HG03097 (cell line): ENCODE data around the gene UBR2.
"Not testable (repeated sequence)": the region's sequence is repeated elsewhere in the genome, so short reads cannot be mapped to it uniquely, and the experiment has no call there.

Experiments used
- ATAC-seq: cut with Tn5 transposase; IDR thresholded peaks from one replicate; pipeline ENCODE4 v1.9.1; 2021; ENCODE audit not compliant: unreplicated experiment, low FRiP score

UBR2 gene

DNA sequence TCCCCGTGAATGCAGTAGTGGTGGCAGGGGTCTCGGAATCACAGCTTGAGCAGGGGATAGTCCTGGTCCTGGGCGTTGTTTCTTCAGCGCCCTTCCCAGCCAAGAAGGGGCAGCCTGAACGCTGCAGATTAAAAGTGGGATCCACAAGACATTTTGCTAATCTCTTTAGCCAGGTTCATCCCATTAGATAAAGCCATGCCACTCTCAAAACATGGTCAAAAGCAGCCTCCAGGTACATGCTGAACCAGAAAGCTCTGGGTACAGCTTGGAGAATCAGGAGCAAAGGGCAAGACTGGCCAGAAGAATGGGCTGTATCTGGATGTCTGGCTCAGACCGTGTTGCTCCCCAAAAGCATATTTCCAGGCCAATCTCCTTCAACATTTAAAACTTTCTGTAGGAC, 158.7 kb downstream of the UBR2 start, which contains the start of gene PRPH2:
TSS of gene PRPH2 (minus strand) at position 101 of the 400 bp plus-strand sequence. CDS start 263 bp downstream, outside the sequence.
- ATAC-seq: no peak

DNA sequence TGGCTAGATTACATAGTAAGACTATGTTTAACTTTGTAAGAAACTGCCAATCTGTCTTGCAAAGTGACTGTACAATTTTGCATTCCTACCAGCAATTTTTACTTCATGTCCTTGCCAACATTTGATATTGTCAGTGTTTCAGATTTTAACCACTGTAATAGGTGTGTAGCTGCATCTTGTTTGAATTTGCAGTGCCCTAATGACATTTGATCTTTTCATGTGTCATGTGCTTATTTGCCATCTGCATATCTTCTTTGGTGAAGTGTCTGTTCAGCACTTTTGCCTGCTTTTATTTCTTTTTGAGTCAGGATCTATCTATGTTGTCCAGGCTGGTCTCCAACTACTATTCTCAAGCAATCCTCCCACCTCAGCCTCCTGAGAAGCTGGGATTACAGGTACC, 161.0 kb downstream of the UBR2 start:
- ATAC-seq: no peak

DNA sequence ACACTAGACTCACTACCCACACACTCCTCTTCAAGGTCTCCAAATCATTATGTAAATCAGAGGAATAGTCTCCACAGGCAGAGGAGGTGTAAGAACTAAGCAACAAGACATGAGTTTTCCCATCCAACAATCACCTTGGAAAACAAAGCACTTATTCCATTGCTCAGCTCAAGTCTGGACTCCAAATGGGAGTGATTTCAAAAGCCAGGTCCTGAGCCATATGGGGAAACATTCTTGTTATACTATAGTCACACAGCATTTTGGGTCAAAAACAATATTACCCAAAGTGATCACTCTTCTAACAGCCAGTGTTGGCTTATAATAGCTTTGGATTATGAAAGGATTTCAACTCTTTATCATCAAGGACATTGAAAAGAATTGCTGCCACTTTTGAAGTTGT, 162.2 kb downstream of the UBR2 start:
- ATAC-seq: no peak

DNA sequence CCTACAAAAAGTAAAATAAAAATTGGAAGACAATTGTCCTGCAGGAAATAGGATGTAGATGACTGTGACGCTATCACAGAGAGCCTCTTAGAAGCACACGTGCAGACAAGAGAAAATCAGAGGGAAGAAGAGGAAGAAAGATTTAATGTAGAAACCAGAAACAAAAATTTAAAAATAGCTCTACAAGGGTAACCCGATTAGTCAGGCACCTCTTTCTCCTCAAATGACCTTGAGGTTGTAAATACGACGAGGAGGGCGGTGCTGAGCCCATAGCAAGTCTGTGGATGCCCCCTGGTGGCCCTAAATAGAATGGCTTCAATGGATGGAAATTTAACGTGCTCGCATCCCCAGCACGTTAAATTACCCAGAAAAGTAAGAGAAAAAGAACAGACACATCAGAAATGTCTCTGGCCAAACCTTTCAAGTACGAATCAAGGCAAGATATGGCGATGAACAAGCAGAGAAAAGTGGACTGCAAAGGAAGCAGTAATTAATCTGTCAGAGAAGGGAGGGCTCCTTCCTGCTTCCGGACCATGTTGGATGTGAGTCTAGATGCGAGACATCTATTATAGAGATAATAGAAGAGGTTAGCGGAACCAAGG, 162.8 kb downstream of the UBR2 start:
- peak; percentile 67 for ATAC-seq

DNA sequence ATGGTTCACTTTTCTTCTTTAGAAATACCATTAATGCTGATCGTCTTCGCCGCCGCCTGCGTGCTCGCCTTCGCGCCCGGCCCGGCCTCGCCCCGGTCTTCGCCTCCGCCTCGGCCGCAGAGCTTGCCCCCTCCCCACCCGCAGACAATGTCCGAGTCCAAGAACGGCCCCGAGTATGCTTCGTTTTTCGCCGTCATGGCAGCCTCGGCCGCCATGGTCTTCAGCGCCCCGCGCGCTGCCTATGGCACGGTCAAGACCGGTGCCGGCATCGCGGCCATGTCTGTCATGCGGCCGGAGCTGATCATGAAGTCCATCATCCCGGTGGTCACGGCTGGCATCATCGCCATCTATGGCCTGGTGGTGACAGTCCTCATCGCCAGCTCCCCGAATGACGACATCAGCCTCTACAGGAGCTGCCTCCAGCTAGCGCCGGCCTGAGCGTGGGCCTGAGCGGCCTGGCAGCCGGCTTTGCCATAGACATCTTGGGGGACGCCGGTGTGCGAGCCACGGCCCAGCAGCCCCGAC, 163.3 kb downstream of the UBR2 start:
- no peak for ATAC-seq

- ATAC-seq: no peak
Measured at GRCh38 chr6:42727627-42728026, 163.8 kb downstream of the UBR2 start.

GRCh38 chr6:42729731-42730130, 165.9 kb downstream of the UBR2 start:
- no peak for ATAC-seq

DNA sequence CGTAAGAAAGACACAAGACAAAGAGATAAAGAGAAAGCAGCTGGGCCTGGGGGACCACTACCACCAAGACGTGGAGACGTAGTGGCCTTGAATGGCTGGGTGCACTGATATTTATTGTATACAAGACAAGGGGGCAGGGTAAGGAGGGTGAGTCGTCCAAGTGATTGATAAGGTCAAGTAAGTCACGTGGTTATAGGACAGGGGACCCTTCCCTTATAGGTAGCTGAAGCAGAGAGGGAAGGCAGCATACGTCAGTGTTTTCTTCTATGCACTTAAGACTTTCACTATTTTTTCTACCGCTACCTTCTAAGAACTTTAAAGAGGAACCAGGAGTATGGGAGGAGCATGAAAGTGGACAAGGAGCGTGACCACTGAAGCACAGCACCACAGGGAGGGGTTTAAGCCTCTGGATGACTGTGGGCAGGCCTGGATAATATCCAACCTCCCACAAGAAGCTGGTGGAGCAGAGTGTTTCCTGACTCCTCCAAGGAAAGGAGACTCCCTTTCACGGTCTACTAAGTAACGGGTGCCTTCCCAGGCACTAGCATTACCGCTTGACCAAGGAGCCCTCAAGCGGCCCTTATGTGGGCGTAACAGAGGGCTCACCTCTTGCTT, 170.1 kb downstream of the UBR2 start:
- ATAC-seq: not testable (repeated sequence)

- ATAC-seq: no peak
Measured at GRCh38 chr6:42735976-42736375, 172.1 kb downstream of the UBR2 start.

DNA sequence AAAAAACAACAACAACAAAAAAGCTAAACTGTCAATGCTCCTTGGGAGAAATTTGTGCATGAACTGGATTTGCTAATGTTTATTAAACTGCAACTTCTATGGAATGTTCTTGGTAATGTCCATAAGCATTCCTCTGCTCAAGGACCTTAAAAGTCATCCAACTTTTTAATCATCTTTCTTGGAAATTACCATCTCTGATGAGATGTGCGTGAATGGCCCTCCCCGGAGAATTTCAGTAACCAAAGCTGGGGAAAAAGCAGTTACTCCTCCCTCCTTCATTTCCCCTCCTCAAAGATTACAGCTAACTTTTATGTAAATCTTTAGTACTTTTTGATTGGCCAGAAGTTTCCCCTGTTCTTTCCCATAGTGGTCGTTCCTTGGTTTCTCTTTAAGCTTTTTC, 176.9 kb downstream of the UBR2 start:
- ATAC-seq: no peak

DNA sequence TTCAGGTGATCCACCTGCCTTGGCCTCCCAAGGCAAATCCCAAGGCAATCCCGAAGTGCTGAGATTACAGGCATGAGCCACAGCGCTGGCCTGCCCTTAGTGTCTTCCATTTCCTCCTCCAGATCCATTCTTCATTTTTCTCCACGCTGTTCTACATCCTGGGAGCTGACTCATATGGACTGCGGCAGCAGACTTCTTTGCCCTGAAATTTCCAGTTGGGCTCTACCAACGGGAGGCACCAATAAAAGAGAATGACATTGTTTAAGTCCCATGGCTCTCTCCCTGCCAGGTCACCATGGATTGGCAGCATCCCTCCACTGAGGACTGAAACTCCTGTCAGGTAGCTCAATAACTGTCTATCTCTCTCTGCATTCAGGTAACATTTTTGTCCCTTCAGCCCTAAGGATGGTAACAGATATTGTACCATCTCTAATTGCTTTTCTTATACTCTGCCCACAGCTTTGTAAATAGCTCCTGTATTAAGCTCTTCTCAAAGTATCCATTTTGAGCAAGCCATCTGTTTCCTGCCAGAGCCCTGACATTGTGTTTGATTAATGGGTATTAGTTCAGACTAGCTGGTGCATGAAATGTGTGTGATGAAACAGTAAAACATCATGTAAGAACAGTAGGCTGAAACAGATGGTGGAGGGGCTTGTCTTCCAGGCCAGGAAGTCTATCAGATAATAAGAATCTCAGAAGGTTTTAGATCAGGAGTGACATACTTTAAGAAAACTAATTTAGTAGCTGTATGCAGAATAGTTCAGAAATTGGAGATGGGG, 178.5 kb downstream of the UBR2 start:
- ATAC-seq: no peak
